ENCODE data around the gene CDC14A. TPM values are rescaled to one million over a fixed set of nuclear protein-coding genes. Genes with fewer than 3 reads are reported as not detected.

Gene CDC14A
- total and polyA plus RNA-seq, 2 donors: 8.3 to 9.8 TPM

DNA sequence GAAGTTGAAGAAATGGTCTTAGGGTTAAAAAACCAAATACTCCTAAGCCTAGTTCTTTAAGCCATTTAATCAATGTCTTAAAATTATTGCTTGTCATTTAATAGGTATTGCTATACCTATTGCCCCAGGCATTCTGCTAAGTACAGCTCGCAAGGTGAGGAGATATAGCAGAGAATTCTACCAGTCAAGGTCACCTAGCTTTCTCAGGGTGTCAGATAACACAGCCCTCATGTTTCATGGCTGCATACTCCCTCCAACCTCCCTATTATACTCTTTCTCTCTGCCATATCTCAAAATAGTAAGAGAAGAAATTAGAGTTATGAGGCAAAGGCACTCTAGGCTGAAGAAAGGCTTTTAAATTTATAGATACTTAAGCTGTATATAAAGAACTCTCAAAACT is 117.3 kb downstream of the CDC14A start:
- H3K27ac ChIP-seq (ENCODE audit: low read depth in 1 of 2, low read length in 1 of 2): no peak overlapping the region
- 99% methylated on average over 1 of the region's 1 CpG for WGBS
- H3K4me1 ChIP-seq (ENCODE audit: control insufficient read depth in 2 of 2, insufficient read depth in 2 of 2, low read length in 2 of 2): no peaks in the 10 kb centered on the region
- DNase-seq (ENCODE audit: low read depth in 6 of 9, low spot score in 9 of 9): no peak
- H3K36me3 ChIP-seq (ENCODE audit: control insufficient read depth in 2 of 2, insufficient read depth in 2 of 2, low read length in 1 of 2): peaks cover 4 to 10% of the 10 kb centered on the region in 2 donors
- H3K9me3 ChIP-seq (ENCODE audit: control insufficient read depth in 2 of 2, insufficient read depth in 1 of 2, low read length in 1 of 2): no peaks in the 10 kb centered on the region
- no peak overlapping the region for H3K4me3 ChIP-seq (ENCODE audit: low read length in 2 of 2)
- no peaks in the 10 kb centered on the region for H3K27me3 ChIP-seq (ENCODE audit: control insufficient read depth in 2 of 2, insufficient read depth in 1 of 2, low read length in 1 of 2)

DNA sequence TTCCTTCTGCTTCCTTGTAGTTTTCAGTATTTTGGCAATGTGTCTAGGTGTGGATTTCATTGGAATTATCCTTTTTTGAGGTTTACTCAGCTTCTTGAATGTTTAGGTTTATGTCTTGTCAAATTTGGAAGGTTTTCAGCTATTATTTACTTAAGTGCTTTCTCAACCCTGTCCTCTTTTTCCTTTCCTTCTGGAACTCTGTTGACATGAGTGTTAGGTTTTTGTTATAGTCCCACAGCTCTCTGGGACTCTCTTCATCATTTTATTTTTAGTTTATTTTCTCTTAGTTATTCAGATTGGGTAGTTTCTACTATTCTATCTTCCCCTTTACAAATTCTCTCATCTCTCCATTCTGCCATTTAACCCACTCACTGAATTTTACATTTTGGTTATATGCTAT is 122.5 kb downstream of the CDC14A start:
- H3K27ac ChIP-seq (ENCODE audit: low read depth in 1 of 2, low read length in 1 of 2): no peak overlapping the region
- no peaks in the 10 kb centered on the region for H3K36me3 ChIP-seq (ENCODE audit: control insufficient read depth in 2 of 2, insufficient read depth in 2 of 2, low read length in 1 of 2)
- no peaks in the 10 kb centered on the region for H3K4me1 ChIP-seq (ENCODE audit: control insufficient read depth in 2 of 2, insufficient read depth in 2 of 2, low read length in 2 of 2)
- no peaks in the 10 kb centered on the region for H3K9me3 ChIP-seq (ENCODE audit: control insufficient read depth in 2 of 2, insufficient read depth in 1 of 2, low read length in 1 of 2)
- no peak for DNase-seq (ENCODE audit: low read depth in 6 of 9, low spot score in 9 of 9)
- no peak overlapping the region for H3K4me3 ChIP-seq (ENCODE audit: low read length in 2 of 2)
- H3K27me3 ChIP-seq (ENCODE audit: control insufficient read depth in 2 of 2, insufficient read depth in 1 of 2, low read length in 1 of 2): no peaks in the 10 kb centered on the region

DNA sequence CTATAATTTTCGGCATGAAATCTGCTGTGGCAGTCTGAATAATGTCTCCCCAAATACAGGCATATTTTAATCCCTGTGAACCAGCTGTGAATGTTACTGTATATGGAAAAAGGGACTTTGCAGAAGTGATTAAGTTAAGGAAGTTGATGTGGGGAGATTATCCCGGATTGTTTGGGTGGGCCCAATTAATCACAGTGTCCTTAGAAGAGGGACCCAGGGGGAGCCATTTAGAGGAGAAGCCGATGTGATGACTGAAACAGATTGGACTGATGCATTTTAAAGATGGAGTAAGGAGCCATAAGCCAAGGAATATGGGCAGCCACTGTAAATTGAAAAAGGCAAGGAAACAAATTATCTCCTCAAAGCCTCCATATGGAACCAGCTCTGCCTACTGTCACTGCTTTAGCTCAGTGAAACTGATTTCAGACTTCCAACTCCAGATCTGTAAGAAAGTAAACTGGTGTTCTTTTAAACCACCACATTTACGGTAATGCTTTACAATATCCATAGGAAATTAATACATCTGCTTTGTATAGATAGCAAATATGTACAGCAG is 124.5 kb downstream of the CDC14A start:
- Histone ChIP-seq H3K36me3 (ENCODE audit: control insufficient read depth in 2 of 2, insufficient read depth in 2 of 2, low read length in 1 of 2) (no peaks in the 10 kb centered on the region), H3K27ac (ENCODE audit: low read depth in 1 of 2, low read length in 1 of 2) (no peak overlapping the region), H3K4me3 (ENCODE audit: low read length in 2 of 2) (no peak overlapping the region), H3K4me1 (ENCODE audit: control insufficient read depth in 2 of 2, insufficient read depth in 2 of 2, low read length in 2 of 2) (no peaks in the 10 kb centered on the region), H3K27me3 (ENCODE audit: control insufficient read depth in 2 of 2, insufficient read depth in 1 of 2, low read length in 1 of 2) (no peaks in the 10 kb centered on the region), H3K9me3 (ENCODE audit: control insufficient read depth in 2 of 2, insufficient read depth in 1 of 2, low read length in 1 of 2) (no peaks in the 10 kb centered on the region)
- no peak for DNase-seq (ENCODE audit: low read depth in 6 of 9, low spot score in 9 of 9)
- 96% methylated on average over 4 of the region's 4 CpGs for WGBS

DNA sequence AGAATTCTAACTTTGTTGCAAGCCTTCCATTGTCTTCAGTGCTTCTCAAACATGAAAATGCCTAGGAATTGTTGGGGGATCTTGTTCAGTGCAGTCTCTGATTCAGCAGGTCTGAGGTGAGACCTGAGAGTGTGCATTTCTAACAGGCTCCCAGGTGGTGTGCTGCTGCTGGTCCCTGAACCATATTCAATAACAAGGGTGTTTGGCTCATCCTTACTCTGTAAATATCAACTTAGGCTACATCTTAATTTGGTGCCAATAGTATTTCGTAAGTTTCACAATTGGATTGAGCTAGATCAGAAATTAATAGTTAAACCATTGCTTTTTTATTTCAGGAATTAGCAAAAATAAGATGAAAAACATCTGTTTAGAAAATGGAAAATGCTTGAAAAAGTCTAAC is 126.5 kb downstream of the CDC14A start:
- H3K27me3 ChIP-seq (ENCODE audit: control insufficient read depth in 2 of 2, insufficient read depth in 1 of 2, low read length in 1 of 2): no peaks in the 10 kb centered on the region
- no peak for DNase-seq (ENCODE audit: low read depth in 6 of 9, low spot score in 9 of 9)
- 100% methylated on average over 1 of the region's 1 CpG for WGBS
- H3K27ac ChIP-seq (ENCODE audit: low read depth in 1 of 2, low read length in 1 of 2): no peak overlapping the region
- H3K4me1 ChIP-seq (ENCODE audit: control insufficient read depth in 2 of 2, insufficient read depth in 2 of 2, low read length in 2 of 2): no peaks in the 10 kb centered on the region
- H3K4me3 ChIP-seq (ENCODE audit: low read length in 2 of 2): no peak overlapping the region
- no peaks in the 10 kb centered on the region for H3K36me3 ChIP-seq (ENCODE audit: control insufficient read depth in 2 of 2, insufficient read depth in 2 of 2, low read length in 1 of 2)
- H3K9me3 ChIP-seq (ENCODE audit: control insufficient read depth in 2 of 2, insufficient read depth in 1 of 2, low read length in 1 of 2): no peaks in the 10 kb centered on the region

DNA sequence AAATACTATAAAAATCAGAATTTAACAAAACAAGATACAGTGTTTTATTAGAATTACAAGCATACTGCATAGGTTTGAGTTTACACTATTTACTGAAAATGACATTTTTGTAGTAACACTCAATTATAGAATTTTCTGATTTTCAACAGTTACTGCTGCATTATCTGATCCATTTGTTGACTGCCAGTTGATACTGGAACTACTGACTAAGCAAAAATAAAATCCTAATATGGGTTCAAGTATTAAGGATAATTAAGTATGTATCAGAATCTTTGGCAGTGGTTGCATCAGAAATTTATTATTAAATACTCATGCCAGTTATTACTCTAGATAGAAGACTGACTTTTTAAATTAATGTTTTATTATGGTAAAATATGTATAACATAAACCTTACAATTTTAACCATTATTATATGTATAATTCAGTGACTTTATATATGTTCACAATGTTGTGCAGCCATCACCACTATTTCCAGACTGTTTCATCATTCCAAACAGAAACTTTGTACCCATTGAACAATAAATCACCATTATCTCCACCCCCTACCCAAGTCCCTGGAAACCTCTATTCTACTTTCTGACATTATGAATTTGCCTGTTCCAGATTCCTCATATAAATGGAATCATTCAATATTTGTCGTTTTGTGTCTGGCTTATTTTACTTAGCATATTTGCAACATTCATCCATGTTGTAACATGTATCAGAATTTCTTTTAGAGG is 127.5 kb downstream of the CDC14A start:
- DNase-seq (ENCODE audit: low read depth in 6 of 9, low spot score in 9 of 9): no peak
- H3K9me3 ChIP-seq (ENCODE audit: control insufficient read depth in 2 of 2, insufficient read depth in 1 of 2, low read length in 1 of 2): no peaks in the 10 kb centered on the region
- no peak overlapping the region for H3K4me3 ChIP-seq (ENCODE audit: low read length in 2 of 2)
- no peaks in the 10 kb centered on the region for H3K4me1 ChIP-seq (ENCODE audit: control insufficient read depth in 2 of 2, insufficient read depth in 2 of 2, low read length in 2 of 2)
- no peaks in the 10 kb centered on the region for H3K36me3 ChIP-seq (ENCODE audit: control insufficient read depth in 2 of 2, insufficient read depth in 2 of 2, low read length in 1 of 2)
- no peaks in the 10 kb centered on the region for H3K27me3 ChIP-seq (ENCODE audit: control insufficient read depth in 2 of 2, insufficient read depth in 1 of 2, low read length in 1 of 2)
- WGBS: 99% methylated on average over 1 of the region's 1 CpG
- H3K27ac ChIP-seq (ENCODE audit: low read depth in 1 of 2, low read length in 1 of 2): no peak overlapping the region

- H3K27ac ChIP-seq (ENCODE audit: low read depth in 1 of 2, low read length in 1 of 2): no peak overlapping the region
- 97% methylated on average over 2 of the region's 2 CpGs for WGBS
- H3K36me3 ChIP-seq (ENCODE audit: control insufficient read depth in 2 of 2, insufficient read depth in 2 of 2, low read length in 1 of 2): peaks cover 0 to 3% of the 10 kb centered on the region in 2 donors
These were observed 129.0 kb downstream of the CDC14A start for GRCh38 chr1:100481303-100481702.

DNA sequence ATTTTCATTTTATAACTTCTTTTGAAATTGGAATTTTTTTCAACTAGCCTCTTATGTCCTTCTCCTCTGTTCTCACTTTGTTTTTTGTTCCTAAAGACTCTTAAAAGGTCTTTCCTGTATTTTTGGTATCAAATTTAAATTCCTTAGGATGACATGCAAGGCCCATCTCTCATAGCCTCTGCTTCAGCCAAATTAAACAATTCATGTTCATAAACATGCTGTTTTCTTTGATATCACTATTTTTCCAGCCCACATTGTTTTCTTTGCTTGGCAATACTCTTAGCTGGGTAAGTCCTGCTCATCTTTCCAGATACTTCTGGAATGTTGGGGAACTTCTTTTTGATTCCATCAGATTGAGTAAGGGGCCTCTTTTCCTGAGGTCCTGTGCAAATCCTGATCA is 129.9 kb downstream of the CDC14A start:
- Histone ChIP-seq H3K36me3 (ENCODE audit: control insufficient read depth in 2 of 2, insufficient read depth in 2 of 2, low read length in 1 of 2) (peaks cover 0 to 3% of the 10 kb centered on the region in 2 donors), H3K27me3 (ENCODE audit: control insufficient read depth in 2 of 2, insufficient read depth in 1 of 2, low read length in 1 of 2) (no peaks in the 10 kb centered on the region), H3K4me1 (ENCODE audit: control insufficient read depth in 2 of 2, insufficient read depth in 2 of 2, low read length in 2 of 2) (no peaks in the 10 kb centered on the region), H3K4me3 (ENCODE audit: low read length in 2 of 2) (no peak overlapping the region), H3K27ac (ENCODE audit: low read depth in 1 of 2, low read length in 1 of 2) (no peak overlapping the region), H3K9me3 (ENCODE audit: control insufficient read depth in 2 of 2, insufficient read depth in 1 of 2, low read length in 1 of 2) (no peaks in the 10 kb centered on the region)
- DNase-seq (ENCODE audit: low read depth in 6 of 9, low spot score in 9 of 9): no peak

More at GRCh38 chr1:100481303-100481702, 129.0 kb downstream of the CDC14A start:
- Histone ChIP-seq H3K4me1 (ENCODE audit: control insufficient read depth in 2 of 2, insufficient read depth in 2 of 2, low read length in 2 of 2) (no peaks in the 10 kb centered on the region), H3K27me3 (ENCODE audit: control insufficient read depth in 2 of 2, insufficient read depth in 1 of 2, low read length in 1 of 2) (no peaks in the 10 kb centered on the region), H3K4me3 (ENCODE audit: low read length in 2 of 2) (no peak overlapping the region), H3K9me3 (ENCODE audit: control insufficient read depth in 2 of 2, insufficient read depth in 1 of 2, low read length in 1 of 2) (no peaks in the 10 kb centered on the region)
- no peak for DNase-seq (ENCODE audit: low read depth in 6 of 9, low spot score in 9 of 9)

DNA sequence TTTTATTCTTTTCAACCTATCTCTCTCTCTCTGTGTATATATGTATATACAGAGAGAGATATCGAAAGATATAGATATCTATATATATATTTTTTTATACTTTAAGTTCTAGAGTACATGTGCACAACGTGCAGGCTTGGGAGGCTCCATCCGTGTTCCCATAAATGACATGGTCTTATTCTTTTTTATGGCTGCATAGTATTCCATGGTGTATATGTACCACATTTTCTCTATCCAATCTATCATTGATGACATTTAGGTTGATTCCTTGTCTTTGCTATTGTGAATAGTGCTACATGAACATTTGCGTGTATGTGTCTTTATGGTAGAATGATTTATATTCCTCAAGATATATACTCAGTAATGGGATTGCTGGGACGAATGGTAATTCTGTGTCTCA is 130.4 kb downstream of the CDC14A start:
- Histone ChIP-seq H3K27ac (ENCODE audit: low read depth in 1 of 2, low read length in 1 of 2) (no peak overlapping the region), H3K27me3 (ENCODE audit: control insufficient read depth in 2 of 2, insufficient read depth in 1 of 2, low read length in 1 of 2) (no peaks in the 10 kb centered on the region), H3K4me1 (ENCODE audit: control insufficient read depth in 2 of 2, insufficient read depth in 2 of 2, low read length in 2 of 2) (no peaks in the 10 kb centered on the region), H3K36me3 (ENCODE audit: control insufficient read depth in 2 of 2, insufficient read depth in 2 of 2, low read length in 1 of 2) (peaks cover 0 to 3% of the 10 kb centered on the region in 2 donors), H3K9me3 (ENCODE audit: control insufficient read depth in 2 of 2, insufficient read depth in 1 of 2, low read length in 1 of 2) (no peaks in the 10 kb centered on the region), H3K4me3 (ENCODE audit: low read length in 2 of 2) (no peak overlapping the region)
- no peak for DNase-seq (ENCODE audit: low read depth in 6 of 9, low spot score in 9 of 9)
- WGBS: 97% methylated on average over 5 of the region's 5 CpGs

GRCh38 chr1:100483230-100483629 is 130.9 kb downstream of the CDC14A start:
- Histone ChIP-seq H3K9me3 (ENCODE audit: control insufficient read depth in 2 of 2, insufficient read depth in 1 of 2, low read length in 1 of 2) (no peaks in the 10 kb centered on the region), H3K36me3 (ENCODE audit: control insufficient read depth in 2 of 2, insufficient read depth in 2 of 2, low read length in 1 of 2) (peaks cover 0 to 3% of the 10 kb centered on the region in 2 donors), H3K4me3 (ENCODE audit: low read length in 2 of 2) (no peak overlapping the region), H3K27me3 (ENCODE audit: control insufficient read depth in 2 of 2, insufficient read depth in 1 of 2, low read length in 1 of 2) (no peaks in the 10 kb centered on the region), H3K4me1 (ENCODE audit: control insufficient read depth in 2 of 2, insufficient read depth in 2 of 2, low read length in 2 of 2) (no peaks in the 10 kb centered on the region), H3K27ac (ENCODE audit: low read depth in 1 of 2, low read length in 1 of 2) (no peak overlapping the region)
- WGBS: 97% methylated on average over 3 of the region's 3 CpGs
- no peak for DNase-seq (ENCODE audit: low read depth in 6 of 9, low spot score in 9 of 9)
